Gastroesophageal sphincter (tissue), 4 donors: ENCODE measurements around the gene PKP3. TPM values are rescaled to one million over a fixed set of nuclear protein-coding genes. Genes with fewer than 3 reads are reported as not detected.

ENCODE experiments used
- ATAC-seq: fragments of 150-250 bp; one replicate; pipeline ENCODE4 v1.9.1; 2016; ENCODE audit warnings: mild to moderate bottlenecking, moderate library complexity
- H3K27ac ChIP-seq, 4 donors: fragments of 200-600 bp; sonication (generic) in 3 of 4; 1 replicate in 3 of 4; 2 replicates in 1 of 4; pipeline ENCODE4 v1.5.1; 2016 to 2019
- H3K27me3 ChIP-seq: fragments of 200-600 bp; sonication (generic); one replicate; pipeline ENCODE4 v1.5.1; 2019
- H3K36me3 ChIP-seq, 2 donors: fragments of 200-600 bp; sonication (generic); one replicate each; pipeline ENCODE4 v1.5.1; 2019; ENCODE audit warnings: control low read depth in 1 of 2
- H3K4me1 ChIP-seq, 3 donors: fragments of 200-600 bp; sonication (generic); 1 replicate in 2 of 3; 2 replicates in 1 of 3; pipeline ENCODE4 v1.5.1; 2016 to 2019; ENCODE audit warnings: control low read depth in 2 of 3
- H3K4me3 ChIP-seq, 2 donors: fragments of 200-600 bp; sonication (generic); one replicate each; pipeline ENCODE4 v1.5.1; 2019; ENCODE audit warnings: mild to moderate bottlenecking in 1 of 2, moderate library complexity in 1 of 2
- H3K9me3 ChIP-seq, 3 donors: fragments of 200-600 bp; sonication (generic); one replicate each; pipeline ENCODE4 v1.5.1; 2017 to 2019; ENCODE audit warnings: control low read depth in 2 of 3
- CTCF ChIP-seq, 4 experiments: fragments of 200-600 bp in 2 of 4; fragments of 450-650 bp in 2 of 4; sonication (generic) in 1 of 4; IDR thresholded peaks; one replicate each; pipeline ENCODE4 v1.5.1; 2017 to 2019; ENCODE audit warnings: antibody characterized with exemption in 4 of 4, mild to moderate bottlenecking in 2 of 4, moderate library complexity in 2 of 4
- EP300 ChIP-seq: sonication (generic); formaldehyde crosslinking; IDR thresholded peaks from one replicate; pipeline ENCODE4 v1.6.1; 2017; ENCODE audit warnings: antibody characterized with exemption, mild to moderate bottlenecking
- POLR2A ChIP-seq, 2 donors: fragments of 450-650 bp; IDR thresholded peaks; one replicate each; pipeline ENCODE4 v1.6.1; 2017; ENCODE audit warnings: antibody characterized with exemption in 2 of 2, mild to moderate bottlenecking in 2 of 2, moderate library complexity in 1 of 2
- POLR2AphosphoS5 ChIP-seq: sonication (generic); formaldehyde crosslinking; IDR thresholded peaks from one replicate; pipeline ENCODE4 v1.6.1; 2017; ENCODE audit warnings: antibody characterized with exemption
- WGBS, 2 donors: methylation state at CpG; one replicate each; pipeline ENCODE4 v1.1.5; 2018; ENCODE audit warnings: low coverage in 1 of 2; 5-methylcytosine and 5-hydroxymethylcytosine counted together
- total RNA-seq, 4 donors: library from RNA; depleted of rRNA; stranded (reverse); fragments of >200 nt; gene quantifications; one replicate each; pipeline ENCODE4 v1.1.0, GENCODE V29; 2016

Gene PKP3
- total RNA-seq, 4 donors from 2014 or later = 0.67 to 14.3 (median 2.3) TPM

GRCh38 chr11:376531-377173, 17.4 kb upstream of the PKP3 start:
- TF ChIP-seq CTCF (IDR thresholded peaks at IDR 0.05) = no peak
- no peak for TF ChIP-seq EP300
- no peak for TF ChIP-seq POLR2A (IDR thresholded peaks at IDR 0.05)
- no peak for TF ChIP-seq POLR2AphosphoS5
- H3K36me3 ChIP-seq = peaks cover 0 to 29% of the 10 kb centered on the region in 2 donors
- no peak overlapping the region for H3K27ac ChIP-seq
- no peak overlapping the region for H3K4me3 ChIP-seq
- no CpG with 5 or more reads among the region's 70 CpGs for WGBS, 2 donors
- H3K9me3 ChIP-seq = no peaks in the 10 kb centered on the region
- no peak for ATAC-seq
- peaks cover 16% of the 10 kb centered on the region for H3K27me3 ChIP-seq
- no peaks in the 10 kb centered on the region for H3K4me1 ChIP-seq

- WGBS, 2 donors = 93% methylated on average over 5 of the region's 44 CpGs; no CpG with 5 or more reads in 1 of the 2 donors
- peaks cover 0 to 29% of the 10 kb centered on the region in 2 donors for H3K36me3 ChIP-seq
- no peak for TF ChIP-seq POLR2AphosphoS5
- no peak for TF ChIP-seq EP300
- no peak for TF ChIP-seq POLR2A (IDR thresholded peaks at IDR 0.05)
- TF ChIP-seq CTCF (IDR thresholded peaks at IDR 0.05) = no peak
- no peak overlapping the region for H3K4me3 ChIP-seq
- no peak for ATAC-seq
- H3K27ac ChIP-seq = no peak overlapping the region
- H3K9me3 ChIP-seq = no peaks in the 10 kb centered on the region
- no peaks in the 10 kb centered on the region for H3K4me1 ChIP-seq
- peaks cover 16% of the 10 kb centered on the region for H3K27me3 ChIP-seq
Measured at GRCh38 chr11:377174-377865, 16.7 kb upstream of the PKP3 start.

- H3K27ac ChIP-seq = no peak overlapping the region
- 79 to 84% methylated on average over 3 to 8 of the region's 11 CpGs for WGBS, 2 donors
- no peaks in the 10 kb centered on the region for H3K4me1 ChIP-seq
- H3K36me3 ChIP-seq = peaks cover 0 to 29% of the 10 kb centered on the region in 2 donors
- TF ChIP-seq POLR2AphosphoS5 (no peak), CTCF (IDR thresholded peaks at IDR 0.05) (no peak), EP300 (no peak), POLR2A (IDR thresholded peaks at IDR 0.05) (no peak)
- no peak overlapping the region for H3K4me3 ChIP-seq
- H3K27me3 ChIP-seq = peaks cover 16% of the 10 kb centered on the region
- ATAC-seq = no peak
- H3K9me3 ChIP-seq = no peaks in the 10 kb centered on the region
Measured at GRCh38 chr11:377883-378500, 16.0 kb upstream of the PKP3 start.

- H3K9me3 ChIP-seq = no peaks in the 10 kb centered on the region
- H3K27me3 ChIP-seq = peaks cover 16% of the 10 kb centered on the region
- TF ChIP-seq CTCF (IDR thresholded peaks at IDR 0.05) = no peak
- no peak for TF ChIP-seq EP300
- TF ChIP-seq POLR2AphosphoS5 = no peak
- TF ChIP-seq POLR2A (IDR thresholded peaks at IDR 0.05) = no peak
- ATAC-seq = no peak
- 85 to 92% methylated on average over 4 to 11 of the region's 87 CpGs for WGBS, 2 donors
- H3K36me3 ChIP-seq = peaks cover 0 to 23% of the 10 kb centered on the region in 2 donors
- no peak overlapping the region for H3K27ac ChIP-seq
- H3K4me3 ChIP-seq = no peak overlapping the region
- no peaks in the 10 kb centered on the region for H3K4me1 ChIP-seq
Measured at GRCh38 chr11:379205-380094, 14.6 kb upstream of the PKP3 start.
